RPMI7951 (cell line): Measurements from ENCODE around the gene BICDL1. TPM values are rescaled to one million over a fixed set of nuclear protein-coding genes. Genes with fewer than 3 reads are reported as not detected.

Experiments used
- DNase-seq: peaks from one replicate; pipeline ENCODE4 v3.0.0-alpha.2; 2012; ENCODE audit warnings: low read depth
- total RNA-seq: library from RNA; depleted of rRNA; stranded (reverse); fragments of >200 nt; shearing (Covaris generic); gene quantifications from 2 replicates; pipeline ENCODE4 v1.2.3, GENCODE V29; 2014

Gene BICDL1
- total RNA-seq, 1 experiment from 2014 or later = not detected

DNA sequence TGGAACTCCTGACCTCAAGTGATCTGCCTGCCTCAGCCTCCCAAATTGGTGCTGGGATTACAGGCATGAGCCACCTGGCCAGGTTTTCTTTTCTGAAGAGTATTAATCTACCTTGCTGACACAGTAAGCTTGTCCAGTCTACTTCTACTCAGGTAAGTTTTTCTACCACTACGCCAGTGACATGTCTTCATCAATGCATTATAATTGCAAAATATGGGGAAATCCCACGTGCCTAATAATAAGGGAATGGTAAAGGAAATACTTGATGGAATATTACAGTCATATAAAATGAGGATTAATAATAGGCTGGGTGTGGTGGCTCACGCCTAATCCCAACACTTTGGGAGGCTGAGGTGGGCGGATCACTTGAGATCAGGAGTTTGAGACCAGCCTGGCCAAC, 65.3 kb downstream of the BICDL1 start:
- no peak for DNase-seq

DNA sequence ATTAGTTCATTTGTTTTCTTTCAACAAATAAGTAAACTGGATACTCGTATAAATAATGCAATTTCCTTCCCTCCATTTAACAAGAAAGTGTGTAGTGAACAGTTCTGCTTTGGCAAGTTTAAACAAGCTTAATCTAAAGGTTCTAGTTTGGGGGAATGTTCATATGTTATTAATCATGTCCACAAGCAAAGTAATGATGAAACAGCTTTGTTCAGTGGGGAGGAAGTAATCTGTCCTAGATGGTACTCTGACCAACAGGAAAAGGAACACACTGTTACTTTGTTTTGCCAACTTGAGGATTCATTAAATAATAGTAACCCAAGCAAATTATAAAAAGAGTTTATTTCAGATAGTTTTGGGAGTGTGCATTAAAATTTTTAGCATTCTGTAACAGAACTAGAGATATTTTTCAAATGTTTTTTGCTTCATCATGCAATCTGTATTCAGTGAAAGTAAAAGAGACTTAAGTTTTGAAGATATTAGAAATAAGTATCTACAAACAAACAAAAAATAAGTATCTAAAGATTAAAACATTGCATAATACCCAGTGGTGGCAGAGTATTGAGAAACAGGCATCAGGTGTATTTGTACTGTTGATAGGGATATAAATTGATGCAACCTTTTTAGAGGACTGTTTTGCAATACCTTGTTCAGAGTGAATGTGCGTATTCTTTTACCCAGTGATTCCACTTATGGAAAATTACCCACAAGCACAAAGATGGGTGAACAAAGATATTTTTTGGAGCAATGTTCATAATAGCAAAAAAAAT, 66.4 kb downstream of the BICDL1 start:
- peak; percentile 22 for DNase-seq

DNA sequence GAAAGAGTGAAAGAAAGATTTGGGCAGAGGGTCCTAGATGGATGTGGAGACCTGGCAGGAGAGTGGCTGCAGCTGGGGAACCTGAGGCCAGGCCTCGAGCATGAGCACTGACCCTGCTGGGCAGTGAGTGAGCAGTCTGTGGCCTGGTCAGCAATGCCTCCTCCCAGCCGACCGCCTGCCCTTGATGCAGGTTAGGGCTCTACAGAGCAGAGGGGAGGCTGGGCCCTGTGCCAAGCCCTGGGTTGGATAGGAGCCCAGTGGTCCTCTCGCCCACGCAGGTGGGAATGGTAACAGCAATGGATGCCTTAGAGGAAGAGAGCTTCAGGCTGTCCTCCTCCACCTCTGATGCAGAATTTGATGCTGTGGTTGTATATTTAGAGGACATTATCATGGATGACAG, 67.7 kb downstream of the BICDL1 start:
- DNase-seq = no peak

DNA sequence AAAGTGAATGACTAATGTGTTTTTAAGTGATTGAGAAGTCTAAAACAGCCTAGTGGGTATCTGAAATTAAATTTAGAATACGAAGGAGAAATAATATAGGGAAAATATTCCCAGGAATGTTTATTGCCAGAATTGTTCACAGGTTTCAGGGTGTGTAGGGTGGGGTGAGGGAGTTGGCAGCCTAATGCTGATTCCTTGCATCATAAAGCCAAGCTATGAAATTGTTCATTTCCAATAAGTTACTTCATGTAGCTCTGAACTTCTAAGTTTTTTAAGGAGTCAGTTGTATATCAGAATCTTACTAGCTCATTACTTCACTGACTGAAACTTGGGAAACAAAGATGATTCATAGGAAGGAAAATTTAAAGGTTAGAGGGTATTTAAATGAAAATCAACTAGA, 71.2 kb downstream of the BICDL1 start:
- DNase-seq = no peak

DNA sequence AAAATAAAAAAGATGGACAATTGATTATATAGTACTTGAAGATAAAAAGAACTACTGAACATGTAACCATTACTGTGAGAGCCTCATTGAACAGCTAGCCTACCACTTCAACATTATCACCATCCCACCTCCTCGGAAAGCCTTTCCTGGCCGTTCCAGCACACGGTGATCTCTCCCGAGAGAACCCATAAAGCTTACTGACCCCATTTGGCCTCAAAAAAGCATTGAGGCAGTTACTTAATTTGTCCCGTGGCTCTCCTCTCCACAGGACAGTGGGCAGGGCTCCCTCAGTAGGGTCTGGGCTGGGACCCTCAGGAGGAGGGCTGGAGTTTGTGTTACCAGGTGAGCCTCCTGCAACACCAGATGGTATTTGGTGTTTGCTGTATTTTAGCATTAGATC, 71.7 kb downstream of the BICDL1 start:
- no peak for DNase-seq

DNA sequence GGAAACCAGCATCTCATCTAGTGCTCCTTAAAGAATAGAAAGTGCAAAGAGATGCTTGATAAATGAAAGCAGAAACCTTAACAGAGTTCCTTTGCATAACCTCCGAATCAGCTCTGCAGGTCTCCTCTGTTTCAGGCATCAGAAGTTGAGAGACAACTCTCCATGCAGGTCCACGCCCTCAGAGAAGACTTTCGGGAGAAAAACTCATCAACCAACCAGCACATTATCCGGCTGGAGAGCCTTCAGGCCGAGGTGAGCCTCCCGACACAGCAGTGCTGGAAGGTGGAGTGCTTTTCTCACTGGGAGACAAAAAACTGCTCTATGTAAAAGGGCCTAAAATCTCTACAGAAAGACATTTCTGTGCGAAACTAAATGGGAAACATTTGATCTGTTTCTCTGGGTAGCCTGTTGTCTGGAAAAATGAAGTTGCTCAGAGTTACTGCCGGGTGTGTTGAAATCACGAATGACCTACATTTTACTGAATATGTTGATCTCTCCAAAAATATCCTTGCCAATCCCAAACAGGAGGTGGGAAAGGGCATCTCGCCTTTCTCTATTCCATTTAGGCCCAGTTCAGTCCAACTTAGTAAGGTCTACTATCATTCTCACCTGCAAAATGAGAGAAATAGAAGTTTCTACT, 72.7 kb downstream of the BICDL1 start:
- no peak for DNase-seq

DNA sequence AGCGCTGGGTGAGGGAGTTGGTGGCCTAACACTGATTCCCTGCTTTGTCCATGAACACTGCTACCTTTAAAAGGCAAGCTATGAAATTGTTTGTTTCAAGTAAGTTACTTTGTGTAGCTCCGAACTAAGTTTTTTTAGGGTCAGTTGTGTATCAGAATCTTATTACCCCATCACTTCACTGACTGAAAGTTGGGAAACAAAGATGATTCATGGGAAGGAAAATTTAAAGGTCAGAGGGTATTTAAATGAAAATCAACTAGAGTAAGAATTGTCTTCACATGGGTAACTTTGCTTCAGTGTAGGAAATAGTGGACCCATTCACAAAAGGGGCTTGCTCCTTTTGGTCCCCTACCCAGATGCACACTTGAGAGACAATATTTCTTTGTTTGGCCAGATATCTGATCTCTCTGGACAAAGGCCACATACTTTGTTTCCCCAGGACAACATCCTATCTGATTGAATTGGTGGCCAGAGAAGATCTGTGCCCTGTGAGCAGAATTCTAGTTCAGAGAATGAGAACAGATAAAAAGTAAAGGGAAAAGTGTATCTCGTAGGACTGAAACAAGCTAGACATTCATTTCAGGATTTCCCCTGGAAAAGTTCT, 74.0 kb downstream of the BICDL1 start:
- DNase-seq = no peak

DNA sequence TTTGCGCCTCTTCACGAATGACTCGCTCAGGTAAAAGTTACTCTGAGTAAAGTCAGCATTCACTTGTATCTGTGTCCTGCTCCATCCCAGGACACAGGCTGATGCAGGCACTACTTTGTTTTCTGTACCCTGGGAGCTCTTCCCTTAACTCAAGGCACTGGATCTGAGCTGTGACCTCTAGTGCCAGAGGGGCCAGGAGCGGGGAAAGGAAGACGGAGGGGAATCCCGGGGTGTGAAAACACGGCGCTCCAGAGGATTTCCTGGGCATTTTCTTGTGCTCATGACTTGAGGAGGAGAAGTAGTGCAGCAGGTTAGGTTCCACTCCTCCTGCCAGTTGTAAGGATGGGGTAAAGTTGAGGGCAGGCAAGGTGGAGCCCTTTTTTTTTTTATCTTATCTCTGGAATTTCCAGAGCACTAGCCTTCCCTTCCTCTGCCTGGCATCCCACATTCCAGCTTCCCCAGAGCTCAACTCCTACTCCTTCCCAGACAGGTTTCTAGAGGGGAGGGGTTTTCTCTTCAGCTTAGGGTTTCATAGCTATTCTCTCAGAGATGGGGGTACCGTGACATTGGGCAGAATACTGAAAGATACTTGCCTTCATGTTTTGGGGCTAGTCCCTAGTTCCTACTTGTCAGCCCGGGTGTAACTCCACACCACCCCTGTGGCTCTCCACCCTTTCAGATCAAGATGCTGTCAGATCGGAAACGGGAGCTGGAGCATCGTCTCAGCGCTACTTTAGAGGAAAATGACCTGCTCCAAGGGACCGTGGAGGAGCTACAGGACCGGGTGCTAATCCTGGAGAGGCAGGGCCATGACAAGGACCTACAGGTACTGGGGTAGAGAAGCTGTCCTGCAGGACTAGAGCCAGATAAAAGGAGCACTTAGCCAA, 75.3 kb downstream of the BICDL1 start:
- DNase-seq = no peak

DNA sequence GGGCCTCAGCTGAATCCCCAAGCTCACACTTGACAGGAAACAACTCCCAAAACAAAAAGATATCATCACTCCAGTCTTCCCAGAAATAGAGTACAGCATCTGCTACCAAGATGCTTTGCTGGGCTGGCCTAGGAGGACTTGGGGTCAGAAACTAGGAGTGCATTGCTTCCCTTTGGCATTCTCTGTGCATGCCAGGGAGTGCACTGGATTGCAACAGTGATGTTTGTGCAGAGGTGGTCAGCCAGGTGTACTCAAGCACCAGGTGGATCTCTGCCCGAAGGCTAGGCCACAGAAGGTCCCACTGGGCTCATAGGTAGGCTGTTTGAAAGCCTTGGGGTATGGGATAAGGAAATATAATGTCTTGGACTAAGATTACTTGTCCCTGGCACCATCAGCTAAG, 76.4 kb downstream of the BICDL1 start:
- DNase-seq = no peak

DNA sequence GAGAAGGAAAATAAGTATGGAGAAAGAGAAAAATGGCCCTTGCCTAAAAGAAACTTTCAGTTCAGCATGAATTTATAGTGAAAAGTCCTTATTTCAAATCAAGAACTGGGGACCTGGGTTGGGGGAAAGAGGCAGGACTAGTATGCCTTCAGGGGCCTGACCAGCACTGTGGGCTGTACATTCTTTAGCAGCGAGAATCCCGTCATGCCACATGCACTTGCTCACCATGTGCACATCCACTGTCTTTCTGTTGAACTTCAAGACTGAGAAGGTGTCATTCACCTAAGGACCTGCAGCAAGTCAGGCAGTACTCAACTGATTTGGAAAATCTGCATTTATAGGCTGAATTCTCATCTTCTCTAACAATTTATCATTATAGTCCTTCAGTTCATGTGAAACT, 77.3 kb downstream of the BICDL1 start:
- DNase-seq = no peak

DNA sequence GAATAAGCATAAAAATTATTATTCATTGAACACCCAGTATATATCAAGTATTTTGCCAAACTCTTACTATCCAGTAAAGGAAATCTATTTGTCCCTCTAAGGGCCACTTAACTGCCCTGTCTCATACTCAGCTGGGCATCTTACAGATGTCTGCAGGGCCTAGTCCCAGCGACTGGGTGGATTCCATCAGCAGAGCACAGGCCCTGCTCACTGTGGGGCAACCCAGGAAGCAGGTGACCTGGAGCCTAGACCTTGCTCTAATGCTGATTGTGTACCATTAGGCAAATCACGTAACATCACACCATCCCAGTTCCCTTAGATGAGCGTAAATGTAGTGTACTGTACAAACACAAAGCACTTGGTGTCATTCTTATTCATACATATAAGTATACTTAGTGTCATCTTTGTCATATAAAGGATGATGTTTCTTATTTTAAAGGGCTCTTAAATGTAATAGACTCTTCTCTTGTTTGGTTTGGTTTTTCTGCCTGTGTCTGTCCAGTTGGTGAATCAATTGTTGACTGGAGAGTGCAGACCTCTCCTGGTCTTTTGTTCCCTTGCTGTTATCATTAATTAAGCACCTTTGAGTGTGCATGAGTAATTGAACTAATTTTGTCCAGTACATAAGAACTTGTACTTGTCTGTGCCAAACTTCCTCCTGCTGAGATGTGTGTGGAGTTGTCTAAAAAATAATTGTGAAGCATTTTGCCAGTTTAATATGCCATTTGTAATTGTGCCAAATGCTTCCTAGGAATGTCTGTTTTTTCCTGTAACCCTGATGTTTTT, 78.2 kb downstream of the BICDL1 start:
- no peak for DNase-seq

DNA sequence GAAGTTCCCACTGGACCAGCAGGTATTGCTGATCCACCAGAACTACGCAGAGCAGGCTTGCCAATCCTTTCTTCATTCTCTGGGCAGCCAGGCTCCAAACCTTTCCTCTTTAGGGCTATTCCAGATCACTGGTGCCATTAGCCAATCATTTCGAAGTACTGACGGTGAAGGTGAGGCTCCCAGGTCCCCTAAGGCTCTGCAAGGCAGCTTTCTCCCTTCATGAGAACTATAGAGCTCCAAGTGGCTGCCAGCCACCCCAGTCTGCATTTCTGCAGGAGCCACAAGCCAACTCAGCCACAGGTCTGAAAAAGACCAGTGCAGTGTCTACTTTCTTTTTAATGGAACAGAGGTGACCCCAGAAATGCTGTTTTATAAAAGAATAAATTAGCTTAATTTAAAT, 78.9 kb downstream of the BICDL1 start:
- no peak for DNase-seq

DNA sequence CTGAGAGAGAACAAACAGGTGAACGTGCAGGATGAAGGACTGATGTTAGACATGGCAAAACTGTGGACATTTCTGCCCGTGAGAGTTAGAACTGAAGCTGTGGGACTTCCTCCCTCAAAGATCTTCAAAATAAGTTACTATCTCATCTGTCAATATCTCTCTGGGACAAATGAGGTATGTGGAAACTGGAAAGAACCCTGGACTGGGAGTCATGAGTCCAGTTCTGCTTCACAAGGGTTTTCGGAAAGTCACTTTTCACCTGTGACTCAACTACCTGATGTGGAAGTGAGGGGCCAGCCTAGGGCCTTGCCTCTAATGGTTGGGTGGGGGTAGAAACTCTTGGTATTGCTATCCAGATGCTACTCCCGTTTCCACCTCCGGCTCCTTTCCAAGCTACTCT, 80.2 kb downstream of the BICDL1 start:
- DNase-seq = no peak

DNA sequence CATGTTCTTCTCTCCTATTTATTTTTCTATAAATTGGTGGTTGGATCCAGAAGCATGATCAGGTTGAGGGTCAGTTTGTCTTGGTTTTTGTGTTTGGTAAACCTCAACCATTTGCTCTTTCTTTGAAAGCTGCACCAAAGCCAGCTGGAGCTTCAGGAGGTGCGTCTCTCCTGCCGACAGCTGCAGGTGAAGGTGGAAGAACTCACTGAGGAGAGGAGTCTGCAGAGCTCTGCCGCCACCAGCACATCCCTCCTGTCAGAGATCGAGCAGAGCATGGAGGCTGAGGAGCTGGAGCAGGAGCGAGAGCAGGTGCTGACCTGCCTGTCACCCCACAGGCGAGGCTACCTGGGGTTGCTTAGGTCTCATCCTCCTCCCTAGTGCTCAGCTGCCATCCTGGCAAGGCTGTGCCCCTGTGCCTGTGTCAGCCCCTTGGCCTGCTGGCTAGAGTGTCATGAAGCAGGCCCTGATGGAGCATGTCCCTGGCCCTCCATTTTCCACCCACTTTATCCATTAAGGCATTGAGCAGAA, 82.5 kb downstream of the BICDL1 start:
- no peak for DNase-seq

DNA sequence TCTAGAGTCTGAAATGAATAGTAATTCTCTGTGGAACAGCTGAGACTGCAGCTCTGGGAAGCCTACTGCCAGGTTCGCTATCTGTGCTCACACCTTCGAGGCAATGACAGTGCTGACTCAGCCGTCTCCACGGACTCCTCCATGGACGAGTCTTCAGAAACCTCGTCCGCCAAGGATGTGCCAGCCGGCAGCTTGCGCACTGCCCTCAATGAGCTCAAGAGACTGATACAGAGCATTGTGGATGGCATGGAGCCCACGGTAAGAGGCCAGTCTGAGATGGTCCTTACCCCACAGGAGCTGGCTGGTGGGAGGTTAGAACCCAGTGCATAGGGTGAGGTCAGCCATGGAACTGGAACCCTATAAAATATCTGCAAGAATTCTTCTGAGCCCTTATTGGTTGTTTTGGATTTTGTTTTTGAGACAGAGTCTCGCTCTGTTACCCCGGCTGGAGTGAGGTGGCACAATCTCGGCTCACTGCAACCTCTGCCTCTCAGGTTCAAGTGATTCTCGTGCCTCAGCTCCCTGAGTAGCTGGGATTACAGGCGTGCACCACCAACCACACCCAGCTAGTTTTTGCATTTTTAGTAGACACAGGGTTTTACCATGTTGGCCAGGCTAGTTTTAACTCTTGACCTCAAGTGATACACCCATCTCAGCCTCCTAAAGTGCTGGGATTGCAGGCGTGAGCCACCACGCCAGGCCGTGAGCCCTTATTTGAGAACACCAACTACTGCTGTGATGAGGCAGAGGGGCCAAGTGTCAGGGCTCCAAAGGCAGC, 83.6 kb downstream of the BICDL1 start:
- no peak for DNase-seq

DNA sequence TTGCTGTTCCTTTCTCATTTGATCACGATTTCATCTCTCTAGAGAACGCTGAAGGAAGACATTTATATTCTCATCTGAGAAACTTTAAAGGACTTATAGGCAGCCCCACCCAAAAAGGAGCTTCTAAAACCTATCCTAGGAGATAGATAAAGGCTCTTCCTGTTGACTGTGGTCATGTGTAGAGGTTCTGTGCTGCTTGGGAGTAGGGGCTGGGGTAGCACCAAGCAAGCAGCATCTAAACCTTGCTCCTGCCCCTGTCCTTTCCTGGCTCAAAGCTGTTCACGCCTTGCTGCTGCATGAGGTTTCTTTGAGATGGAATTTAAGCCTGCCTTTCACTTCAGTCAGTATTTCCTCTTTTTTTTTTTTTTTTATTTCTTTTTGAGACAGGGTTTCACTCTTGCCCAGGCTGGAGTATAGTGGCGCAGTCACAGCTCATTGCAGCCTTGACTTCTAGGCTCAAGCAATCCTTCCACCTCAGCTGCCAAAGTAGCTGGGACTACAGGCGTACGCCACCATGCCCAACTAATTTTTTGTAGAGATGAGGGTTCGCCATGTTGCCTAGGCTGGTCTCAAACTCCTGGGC, 86.1 kb downstream of the BICDL1 start:
- DNase-seq = no peak

DNA sequence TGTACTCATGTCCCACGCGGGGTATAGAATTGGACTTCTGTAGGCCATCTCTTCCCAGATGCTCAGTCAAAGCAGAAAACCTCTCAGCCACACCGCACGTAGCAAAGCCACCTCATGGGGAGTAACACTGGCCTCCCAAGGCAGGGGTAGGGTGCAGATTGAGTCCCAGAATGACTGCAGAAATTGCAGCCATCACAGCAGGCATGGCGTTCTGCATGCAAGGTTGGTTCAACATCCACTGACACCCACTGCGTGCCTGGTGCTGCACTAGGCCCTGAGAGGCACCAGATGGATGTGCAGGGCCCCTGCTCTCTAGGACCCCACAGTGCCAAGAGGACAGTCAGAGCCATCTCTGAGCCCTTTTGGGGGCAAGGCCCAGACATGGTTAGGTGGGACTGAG, 87.6 kb downstream of the BICDL1 start:
- DNase-seq = no peak

DNA sequence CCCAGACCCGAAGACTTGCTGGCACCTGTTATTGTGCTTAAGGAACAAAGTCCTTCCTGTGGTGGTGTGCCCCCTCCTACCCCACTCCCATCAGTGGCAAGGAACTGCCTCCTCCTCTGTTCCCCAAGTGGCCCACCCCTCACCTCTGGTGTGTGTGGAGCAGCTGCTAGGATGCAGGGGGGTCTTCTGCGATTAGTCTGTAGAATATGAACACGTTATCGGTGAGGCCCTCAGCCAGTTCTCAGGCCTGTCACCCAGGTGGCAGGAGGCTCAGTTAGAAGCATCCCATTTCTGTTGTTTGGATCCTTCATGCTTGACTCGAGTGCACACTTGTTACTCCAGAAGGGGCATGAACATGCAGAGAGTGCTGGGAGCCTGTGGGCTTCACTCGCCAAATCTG, 88.2 kb downstream of the BICDL1 start:
- DNase-seq = no peak

DNA sequence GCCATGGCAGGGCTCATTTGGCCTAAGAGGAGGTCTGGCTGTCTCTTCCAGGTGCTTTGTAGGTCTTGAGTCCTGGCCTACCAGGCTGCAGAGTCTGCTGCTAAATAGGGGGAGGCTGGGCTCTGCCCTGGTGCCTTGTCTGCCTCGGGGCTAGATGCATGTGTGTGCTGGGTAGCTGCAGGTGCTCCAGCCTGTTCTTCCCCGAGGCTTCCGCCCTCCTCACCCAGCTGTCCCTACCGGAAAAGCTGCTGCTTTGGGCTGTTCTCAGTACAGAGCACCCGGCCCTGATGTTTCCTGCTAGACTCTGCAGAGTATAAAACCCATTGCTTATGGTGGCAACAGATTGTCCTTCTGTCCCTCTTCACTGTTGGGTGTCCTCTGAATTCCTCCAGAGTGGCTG, 89.8 kb downstream of the BICDL1 start:
- DNase-seq = no peak
